GM18951 (cell line): ENCODE measurements around the gene CPA1.

ENCODE experiments used
- POLR2A ChIP-seq: IDR thresholded peaks from 4 replicates; pipeline ENCODE4 v1.6.1; 2011; ENCODE audit warnings: mild to moderate bottlenecking; ENCODE audit not compliant: insufficient read length, insufficient read depth; ENCODE audit errors: extremely low read depth
- in situ Hi-C: fragments of 300-500 bp; cut with MboI; formaldehyde crosslinking; loops from one replicate; pipeline ENCODE4 v1.12.0; 2022; ENCODE audit warnings: low sequenced_read_pairs, mixed read lengths, inconsistent platforms; ENCODE audit not compliant: unreplicated experiment

The CPA1 gene

GRCh38 chr7:130346941-130347340, 33.4 kb upstream of the CPA1 start:
- no peak for TF ChIP-seq POLR2A

DNA sequence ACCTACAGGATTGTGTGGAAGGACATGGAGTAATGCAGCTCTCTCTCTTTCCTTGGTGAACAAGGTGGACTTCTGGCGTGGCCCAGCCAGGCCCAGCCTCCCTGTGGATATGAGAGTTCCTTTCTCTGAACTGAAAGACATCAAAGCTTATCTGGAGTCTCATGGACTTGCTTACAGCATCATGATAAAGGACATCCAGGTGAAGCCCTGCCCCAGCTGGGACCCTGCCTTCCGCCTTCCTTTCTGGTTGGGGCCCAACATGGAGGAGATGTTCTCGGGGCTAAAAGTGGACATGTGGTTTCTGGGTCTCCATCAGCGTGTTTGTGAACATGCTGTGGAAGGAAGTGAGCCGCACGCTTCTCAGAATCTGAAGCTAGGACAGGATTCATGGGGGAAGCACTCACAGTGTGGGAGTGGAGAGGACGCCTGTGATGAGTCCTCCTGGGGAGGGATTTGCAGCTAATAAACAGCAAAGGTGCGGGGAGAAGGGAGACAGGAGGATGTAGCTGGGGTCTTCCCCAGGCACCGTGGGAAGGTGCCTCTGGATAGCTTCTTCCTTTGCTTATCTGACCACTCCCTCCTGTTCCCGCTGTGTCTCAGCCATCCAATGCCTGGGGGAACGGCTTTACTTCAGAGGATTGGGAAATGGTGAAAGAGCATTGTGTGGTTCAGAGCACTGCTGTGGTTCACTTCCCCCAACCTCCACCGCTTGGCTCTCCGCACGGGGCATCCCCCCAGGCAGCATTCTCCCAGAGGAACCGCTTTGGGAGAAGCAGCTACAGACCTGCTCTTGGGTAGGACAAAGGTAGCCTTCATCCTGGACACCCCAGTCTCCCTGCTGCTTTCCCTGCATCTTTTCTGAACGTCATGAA, 30.1 kb upstream of the CPA1 start:
- in situ Hi-C loops = no loop called here
- no peak for TF ChIP-seq POLR2A

More at GRCh38 chr7:130346941-130347340, 33.4 kb upstream of the CPA1 start:
- in situ Hi-C loops = no loop called here

DNA sequence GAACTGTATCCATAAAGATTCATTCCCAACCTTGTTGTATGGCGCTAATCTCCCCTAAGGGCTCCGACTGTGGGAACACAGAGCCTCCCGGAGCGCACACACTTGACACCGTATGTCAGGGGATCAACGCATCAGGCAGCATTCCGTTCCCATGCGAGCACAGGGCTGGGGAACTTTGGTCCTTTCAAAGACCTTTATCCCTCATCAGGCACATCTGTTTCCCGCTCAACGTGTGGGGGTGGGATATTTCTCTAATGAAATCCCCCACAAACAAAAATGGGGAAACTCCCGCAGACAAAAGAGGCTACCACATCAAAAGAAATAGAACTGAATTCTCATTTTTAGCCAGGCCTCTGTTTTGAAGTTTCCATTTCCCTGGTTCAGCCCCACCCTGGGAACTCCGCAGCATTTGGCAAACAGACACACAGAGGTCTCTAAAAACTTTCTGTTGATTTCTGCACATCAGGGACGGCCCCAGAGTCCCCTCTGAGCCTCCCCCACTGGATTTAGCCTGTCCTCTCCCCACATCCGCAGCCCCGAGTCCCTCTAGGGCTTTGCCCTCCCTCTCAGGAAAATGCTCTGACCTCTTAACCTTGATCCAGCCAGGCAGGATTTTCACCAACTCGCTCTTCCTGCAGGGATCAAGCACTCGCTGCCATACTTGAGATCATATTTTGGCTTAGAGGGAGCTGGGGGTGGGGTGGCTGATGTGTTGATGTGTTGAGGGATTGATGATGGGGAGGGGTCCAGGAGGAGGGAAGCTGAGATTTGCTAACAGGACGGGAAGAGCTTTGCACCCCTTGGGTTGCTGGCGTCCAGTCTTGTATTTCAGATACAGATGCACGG, 29.1 kb upstream of the CPA1 start:
- TF ChIP-seq POLR2A = no peak
- in situ Hi-C loops = no loop called here

DNA sequence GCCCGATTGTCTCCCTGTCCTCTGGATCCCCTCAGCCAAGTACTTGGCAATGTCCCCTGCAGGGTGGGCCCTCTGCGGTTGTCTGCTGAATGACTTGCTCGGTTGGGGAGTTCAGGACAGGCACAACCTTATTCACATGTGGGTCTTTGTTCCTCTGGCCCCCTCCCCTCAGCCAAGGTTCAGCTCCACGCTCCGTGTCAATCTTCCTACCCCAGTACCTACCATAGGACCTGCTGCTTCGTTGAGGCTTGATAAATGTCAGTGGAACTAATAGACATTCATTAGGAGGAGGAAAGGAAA, 28.6 kb upstream of the CPA1 start:
- in situ Hi-C loops = no loop called here
- TF ChIP-seq POLR2A = no peak

GRCh38 chr7:130352194-130353074, 27.9 kb upstream of the CPA1 start:
- no peak for TF ChIP-seq POLR2A
- in situ Hi-C loops = no loop called here

- no peak for TF ChIP-seq POLR2A
- in situ Hi-C loops = no loop called here
Measured at GRCh38 chr7:130353196-130353595, 27.1 kb upstream of the CPA1 start.

- in situ Hi-C loops = no loop called here
- TF ChIP-seq POLR2A = no peak
Measured at GRCh38 chr7:130356121-130356875, 24.0 kb upstream of the CPA1 start.

- in situ Hi-C loops = no loop called here
- no peak for TF ChIP-seq POLR2A
Measured at GRCh38 chr7:130356876-130357611, 23.2 kb upstream of the CPA1 start.

- in situ Hi-C loops = no loop called here
- no peak for TF ChIP-seq POLR2A
Measured at GRCh38 chr7:130358471-130358870, 21.8 kb upstream of the CPA1 start.

DNA sequence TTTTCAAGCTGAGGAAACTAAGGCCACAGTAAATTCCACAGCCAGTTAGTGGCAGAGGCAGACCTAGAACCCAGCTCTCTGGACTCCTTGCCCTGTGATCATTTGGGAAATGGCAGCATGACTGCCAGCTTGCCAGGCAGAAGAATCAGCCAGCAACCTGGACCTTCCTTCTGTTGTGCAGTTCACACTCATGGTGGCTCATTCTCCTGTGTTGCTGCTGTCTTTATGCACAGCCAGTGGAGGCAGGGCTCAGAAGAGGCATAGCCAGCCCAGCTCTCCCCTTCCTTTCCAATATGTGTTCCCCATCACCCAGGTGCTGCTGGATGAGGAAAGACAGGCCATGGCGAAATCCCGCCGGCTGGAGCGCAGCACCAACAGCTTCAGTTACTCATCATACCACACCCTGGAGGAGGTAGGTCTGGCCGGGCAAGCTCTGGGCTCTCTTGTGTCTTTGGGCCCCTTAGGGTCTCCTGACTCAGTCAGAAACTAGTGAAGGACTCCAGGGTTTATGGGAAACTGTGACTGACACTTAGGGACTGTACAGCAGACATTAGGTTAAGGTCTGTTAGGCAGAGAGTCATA, 20.9 kb upstream of the CPA1 start:
- TF ChIP-seq POLR2A = no peak

GRCh38 chr7:130360518-130360917, 19.8 kb upstream of the CPA1 start:
- in situ Hi-C loops = no loop called here

More for the DNA sequence above, 20.9 kb upstream of the CPA1 start:
- in situ Hi-C loops = no loop called here

More at GRCh38 chr7:130360518-130360917, 19.8 kb upstream of the CPA1 start:
- TF ChIP-seq POLR2A = no peak
